ENCODE results near the gene SNTG2. TPM values are rescaled to one million over a fixed set of nuclear protein-coding genes. Genes with fewer than 3 reads are reported as not detected.
"Not testable (repeated sequence)": the region's sequence is repeated elsewhere in the genome, so short reads cannot be mapped to it uniquely, and the experiment has no call there.

Gene SNTG2
- polyA plus RNA-seq, 5 donors: 0.44 to 0.85 (median 0.54) TPM

DNA sequence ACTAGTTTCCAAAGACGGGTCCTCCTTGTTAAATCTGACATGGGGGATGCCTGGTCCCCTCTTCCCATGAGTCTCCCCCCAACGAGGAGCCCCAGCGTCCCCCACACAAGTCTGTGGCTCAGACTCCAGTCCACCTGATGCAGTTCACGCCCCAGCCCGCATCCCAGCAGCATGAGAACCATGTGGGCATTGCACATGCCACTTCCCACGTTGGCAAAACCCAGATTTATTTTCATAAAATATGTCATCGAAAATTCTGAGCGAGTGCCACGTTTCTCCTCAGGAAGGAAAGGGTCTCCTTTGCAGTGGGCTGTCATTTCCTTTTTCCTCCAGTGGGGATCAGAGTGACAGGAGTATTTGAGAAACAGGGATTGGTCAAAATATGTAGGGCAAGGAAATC is 417.0 kb downstream of the SNTG2 start:
- no peak for DNase-seq

DNA sequence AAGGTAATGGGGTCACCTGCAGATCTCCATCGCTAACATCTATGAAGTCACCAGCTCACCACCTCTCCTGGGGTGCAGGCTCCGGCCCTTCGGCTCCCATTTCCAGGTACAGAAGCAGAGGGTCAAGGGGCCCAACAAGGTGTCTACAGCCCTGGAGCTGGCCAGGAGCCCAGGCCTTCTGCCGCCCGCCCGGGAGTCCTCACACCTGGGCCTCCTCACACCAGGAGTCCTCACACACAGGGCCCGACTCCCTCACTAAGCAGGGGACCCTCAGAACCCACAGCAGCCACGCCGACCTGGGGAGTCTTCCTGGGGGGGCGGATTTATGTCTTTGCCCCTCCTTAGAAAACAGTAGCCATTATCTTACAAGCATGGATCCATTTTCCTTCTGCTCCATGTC is 419.3 kb downstream of the SNTG2 start:
- no peak for DNase-seq

- no peak for DNase-seq
Measured at GRCh38 chr2:1370461-1370860, 419.8 kb downstream of the SNTG2 start.

DNA sequence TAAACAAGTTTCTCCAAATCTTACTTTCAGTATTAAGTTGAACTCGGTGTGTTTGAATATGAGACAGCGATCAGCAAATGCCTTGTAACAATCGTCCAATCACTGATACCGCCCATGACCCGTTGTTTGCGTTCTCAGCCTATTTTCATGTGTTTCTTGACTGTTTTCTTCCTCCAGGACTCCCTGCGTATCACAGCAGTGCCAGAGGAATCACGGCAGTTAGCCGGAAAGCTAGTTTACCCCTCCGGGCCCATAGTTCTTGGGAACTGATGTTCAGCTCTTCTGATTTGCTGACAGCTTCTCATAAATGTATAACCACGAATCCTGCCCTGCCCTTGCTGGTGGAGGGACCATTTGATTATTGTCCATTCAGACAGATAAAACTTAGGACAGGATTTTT is 420.4 kb downstream of the SNTG2 start:
- DNase-seq: no peak

GRCh38 chr2:1373830-1374229 is 423.2 kb downstream of the SNTG2 start:
- no peak for DNase-seq

- DNase-seq: peak; percentile 28 to 35
Measured at GRCh38 chr2:1374287-1374686, 423.6 kb downstream of the SNTG2 start.

- DNase-seq: no peak
Measured at GRCh38 chr2:1375794-1376193, 425.1 kb downstream of the SNTG2 start.

- no peak for DNase-seq
Measured at GRCh38 chr2:1377473-1377872, 426.8 kb downstream of the SNTG2 start.

DNA sequence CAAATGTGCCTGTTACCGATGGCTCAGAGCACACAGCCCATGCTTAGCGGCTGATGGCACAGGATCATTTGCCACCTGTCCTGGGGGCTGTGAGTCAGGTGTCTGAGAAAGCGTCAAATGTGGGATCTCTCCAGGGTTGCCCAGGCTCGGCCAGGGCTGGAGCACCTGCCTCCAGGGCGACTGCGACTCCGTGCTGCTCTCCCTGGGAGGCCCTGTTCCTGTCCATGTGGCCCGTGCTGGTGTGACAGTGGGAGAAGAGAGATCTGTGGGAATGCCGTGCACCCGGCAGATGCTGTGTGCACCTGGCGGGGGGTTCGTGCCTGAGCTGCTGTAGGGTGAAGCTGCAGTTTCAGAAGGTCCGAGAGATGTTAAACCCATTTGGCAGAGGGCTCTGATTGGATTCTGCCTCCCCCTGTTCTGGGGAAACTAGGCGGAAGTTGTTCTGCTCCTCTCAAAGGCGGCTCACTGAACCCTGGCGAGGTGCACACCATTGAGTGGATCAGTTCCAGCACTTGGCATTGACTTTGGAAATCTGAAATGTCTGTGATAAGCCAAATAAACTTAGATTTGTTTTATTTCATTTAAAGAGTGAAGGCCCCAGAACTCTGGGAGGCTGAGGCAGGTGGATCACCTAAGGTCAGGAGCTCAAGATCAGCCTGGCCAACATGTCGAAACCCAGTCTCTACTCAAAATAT is 428.0 kb downstream of the SNTG2 start:
- DNase-seq: no peak

DNA sequence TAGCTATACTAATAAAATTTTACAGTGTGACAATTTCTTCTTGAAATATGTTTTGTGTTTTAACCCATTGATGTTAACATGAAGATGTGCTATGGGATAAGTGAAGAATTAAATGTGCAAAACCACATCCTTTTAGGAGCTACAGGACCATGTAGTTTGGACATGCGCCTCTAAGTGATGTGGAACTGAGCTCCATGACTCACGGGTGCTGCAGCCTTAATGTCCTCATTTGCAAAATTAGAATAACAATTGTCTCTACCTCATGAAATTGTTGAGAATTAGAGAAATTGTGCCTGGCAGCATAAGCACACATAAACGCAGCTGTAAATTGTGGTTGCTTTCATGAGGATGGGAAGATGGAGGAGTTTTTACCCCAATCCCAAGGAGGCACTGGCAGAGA is 431.0 kb downstream of the SNTG2 start:
- no peak for DNase-seq

GRCh38 chr2:1387954-1388725 is 437.5 kb downstream of the SNTG2 start:
- not testable (repeated sequence) for DNase-seq

DNA sequence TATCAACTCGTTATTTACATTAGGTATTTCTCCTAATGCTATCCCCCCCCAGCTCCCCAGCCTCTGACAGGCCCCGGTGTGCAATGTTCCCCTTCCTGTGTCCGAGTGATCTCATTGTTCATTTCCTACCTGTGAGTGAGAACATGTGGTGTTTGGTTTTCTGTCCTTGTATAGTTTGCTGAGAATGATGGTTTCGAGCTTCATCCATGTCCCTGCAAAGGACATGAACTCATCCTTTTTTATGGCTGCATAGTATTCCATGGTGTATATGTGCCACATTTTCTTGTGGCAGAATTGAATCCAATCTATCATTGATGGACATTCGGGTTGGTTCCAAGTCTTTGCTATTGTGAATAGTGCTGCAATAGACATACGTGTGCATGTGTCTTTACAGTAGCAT is 439.5 kb downstream of the SNTG2 start:
- not testable (repeated sequence) for DNase-seq

GRCh38 chr2:1393321-1393720 is 442.7 kb downstream of the SNTG2 start:
- DNase-seq: no peak

DNA sequence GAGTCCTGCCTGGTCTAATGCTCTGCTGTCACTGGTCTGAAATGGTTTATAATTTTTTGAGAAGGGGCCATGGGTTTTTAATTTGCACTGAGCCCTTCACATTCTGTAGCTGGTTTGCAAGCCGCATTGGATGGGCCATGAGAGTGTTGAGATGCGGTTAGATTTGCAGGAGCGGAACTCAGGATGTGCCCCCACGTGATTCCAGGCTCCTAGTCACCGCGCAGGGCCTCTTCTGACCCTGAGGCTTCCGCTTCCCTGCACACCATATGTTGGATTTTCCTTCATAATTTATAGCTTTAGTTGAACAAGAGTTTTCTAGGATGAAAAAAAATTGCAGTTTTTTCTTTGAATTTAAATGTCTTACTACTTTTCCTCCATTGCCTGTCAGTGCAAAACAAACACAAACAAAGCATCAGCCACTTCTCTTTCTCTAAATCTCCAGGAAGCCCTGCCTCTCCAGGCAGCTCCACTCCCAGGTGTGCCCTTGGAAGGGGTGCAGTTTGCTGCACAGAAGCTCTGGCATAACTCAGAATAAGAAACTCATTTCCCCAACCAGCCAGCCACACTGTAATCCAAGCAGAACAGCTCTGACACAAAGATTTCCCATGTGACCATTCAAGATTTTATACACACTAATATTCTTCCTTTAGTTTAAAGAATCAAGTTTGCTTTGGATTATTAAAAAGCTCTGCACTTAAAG is 444.2 kb downstream of the SNTG2 start:
- DNase-seq: no peak

DNA sequence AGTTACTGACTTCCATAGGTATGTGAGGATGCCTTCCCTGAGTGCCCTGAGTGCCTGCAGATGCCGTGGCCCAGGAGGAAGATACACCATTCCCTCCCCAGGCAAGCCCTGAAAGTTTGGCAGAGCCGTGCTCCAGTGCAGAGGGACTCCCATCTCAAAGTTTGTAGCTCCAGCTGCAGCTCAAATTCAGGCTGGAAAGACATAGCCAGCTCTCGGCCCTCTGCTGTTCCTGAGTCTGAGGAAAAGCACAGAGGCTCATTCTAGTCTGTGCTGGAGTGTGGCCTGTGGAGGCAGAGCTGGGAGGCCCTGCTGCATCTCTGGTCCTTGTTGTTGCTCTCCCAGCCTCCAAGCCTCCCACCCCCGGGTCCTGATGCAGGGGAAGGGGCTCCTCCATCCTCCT is 446.7 kb downstream of the SNTG2 start:
- DNase-seq: no peak

GRCh38 chr2:1398191-1398590 is 447.5 kb downstream of the SNTG2 start:
- no peak for DNase-seq

DNA sequence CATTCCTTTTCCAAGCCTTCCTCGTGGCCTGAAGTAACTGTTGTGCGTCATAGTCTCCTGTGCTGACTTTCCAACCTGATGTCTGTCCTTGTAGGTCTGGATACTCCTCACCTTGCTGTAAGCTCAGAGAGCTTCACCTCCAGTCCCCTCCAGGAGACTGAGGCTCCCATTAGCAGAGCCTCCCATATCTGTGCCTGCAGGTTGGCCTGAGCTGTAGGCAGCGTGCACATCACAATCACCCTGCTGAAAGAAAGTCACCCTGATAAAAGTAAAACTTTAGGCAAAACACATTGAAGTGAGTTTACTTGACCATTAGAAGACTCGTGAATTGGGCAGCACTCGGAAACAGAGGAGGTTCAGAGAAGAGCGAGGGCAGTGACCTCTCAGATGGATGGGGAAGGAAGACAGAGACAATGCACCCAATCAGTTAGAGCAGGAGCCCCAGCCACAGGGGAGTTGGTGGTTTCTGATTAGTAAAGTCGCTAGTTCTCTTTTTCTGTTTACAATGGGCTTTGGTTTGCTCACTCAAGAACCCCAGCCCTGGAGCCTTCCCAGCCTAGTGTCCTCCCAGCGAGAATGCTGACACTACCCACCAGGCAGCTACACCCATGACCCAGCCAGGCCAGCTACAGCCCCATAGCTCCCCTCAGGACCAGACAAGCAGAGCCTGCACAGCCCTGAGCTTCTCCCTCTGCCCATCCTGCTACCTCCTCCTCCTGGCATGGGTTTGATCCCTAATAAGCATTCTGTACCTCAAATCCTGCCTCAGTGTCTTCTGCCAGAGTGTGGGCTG is 450.5 kb downstream of the SNTG2 start:
- no peak for DNase-seq

DNA sequence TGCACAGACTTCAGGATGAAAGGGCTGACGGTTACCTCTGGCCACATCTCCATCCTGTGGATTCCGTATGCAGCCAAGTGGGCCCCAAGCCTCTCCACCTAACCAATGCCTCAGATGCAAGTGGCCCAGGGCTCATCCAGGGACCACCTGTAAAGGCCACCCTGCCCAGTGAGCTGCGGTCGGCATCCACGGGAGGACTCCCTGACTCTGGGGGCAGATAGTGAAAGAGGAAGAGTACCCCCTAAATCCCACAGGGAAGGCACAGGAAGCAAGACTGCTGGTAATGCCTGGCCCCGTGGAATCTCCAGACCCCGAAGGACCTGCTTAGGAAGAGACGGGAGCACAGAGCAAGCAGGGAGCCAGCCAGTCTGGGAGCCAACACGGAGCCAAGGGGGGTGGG is 451.4 kb downstream of the SNTG2 start:
- DNase-seq: no peak

DNA sequence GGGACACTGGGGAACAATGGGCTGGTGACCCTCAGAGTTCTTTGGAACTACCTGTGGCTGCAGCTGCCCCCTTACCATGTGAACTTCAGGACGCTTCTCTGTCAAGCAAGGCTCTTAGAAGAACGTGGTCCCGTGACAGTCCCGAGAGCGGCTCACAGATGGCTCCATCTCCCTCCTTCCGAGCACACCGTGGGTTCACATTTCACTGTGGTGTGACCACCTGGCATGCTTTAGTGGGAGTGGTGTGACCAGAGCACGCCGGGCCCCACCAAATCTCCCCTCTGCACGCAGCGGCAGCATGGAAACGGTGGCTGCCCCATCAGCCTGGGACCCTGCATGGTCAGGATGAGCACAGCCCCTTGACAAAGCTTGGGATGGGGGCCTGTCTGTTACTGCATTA is 452.9 kb downstream of the SNTG2 start:
- DNase-seq: no peak

- no peak for DNase-seq
Measured at GRCh38 chr2:1405124-1405523, 454.5 kb downstream of the SNTG2 start.

DNA sequence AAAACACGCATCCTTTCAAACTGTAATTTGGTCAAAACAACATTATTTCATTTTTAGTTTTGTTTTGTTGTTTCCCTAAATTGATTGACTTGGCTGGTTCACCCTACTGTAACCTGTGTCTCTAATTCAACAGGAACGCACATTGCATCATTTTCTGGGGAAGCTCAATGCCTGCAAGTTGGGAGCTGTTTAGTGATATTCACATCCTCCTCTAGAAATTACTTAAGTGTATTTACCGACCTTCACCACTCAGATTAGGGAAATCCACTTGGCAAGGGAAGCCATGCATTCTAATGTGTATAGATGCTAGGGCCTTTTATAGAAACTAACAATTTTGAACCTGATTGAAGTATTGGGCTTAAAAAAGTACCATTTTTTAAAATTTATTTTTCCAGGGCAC is 455.3 kb downstream of the SNTG2 start:
- no peak for DNase-seq

DNA sequence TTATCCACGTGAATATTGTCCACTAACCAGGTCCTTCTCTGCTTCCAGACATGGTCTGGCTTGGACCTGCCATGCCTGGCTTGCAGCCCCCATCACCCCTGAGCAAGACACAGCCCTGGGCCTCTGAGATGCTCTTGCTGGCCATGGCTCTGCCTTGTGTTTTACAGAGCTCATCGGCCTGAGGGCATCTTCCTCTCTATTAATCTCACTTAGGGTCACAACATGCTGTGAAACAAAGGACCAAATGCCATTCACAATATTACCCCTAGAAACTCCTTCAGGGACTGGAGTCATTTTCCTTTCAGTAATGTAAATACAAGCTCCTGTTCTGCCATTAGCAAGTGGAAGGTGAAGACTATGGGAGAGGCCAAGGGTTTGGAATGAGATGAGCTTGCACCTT is 455.8 kb downstream of the SNTG2 start:
- DNase-seq: no peak

Measured in right lung (tissue), 5 donors.